ENCODE data around the gene CCM2L. TPM values are rescaled to one million over a fixed set of nuclear protein-coding genes. Genes with fewer than 3 reads are reported as not detected.

The CCM2L gene
- polyA plus RNA-seq, 1 donor (not counting 4 experiments of a cell fraction or from before 2014, with no cell fraction given) = not detected

DNA sequence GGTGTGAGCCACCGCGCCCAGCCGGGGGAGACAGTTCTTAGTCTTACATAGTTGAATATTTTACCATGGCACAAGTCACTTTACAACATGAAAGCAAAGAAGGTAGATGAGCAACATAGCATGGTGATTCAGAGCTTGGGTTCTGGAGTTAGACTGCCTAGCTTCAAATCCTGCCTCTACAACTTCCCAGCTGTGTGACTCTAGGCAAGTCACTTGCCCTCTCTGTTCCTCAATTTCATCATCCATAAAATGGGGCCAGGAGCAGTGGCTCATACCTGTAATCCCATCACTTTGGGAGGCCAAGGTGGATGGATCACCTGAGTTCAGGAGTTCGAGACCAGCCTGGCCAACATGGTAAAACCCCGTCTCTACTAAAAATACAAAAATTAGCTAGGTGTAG is 68.1 kb downstream of the CCM2L start:
- H3K27me3 ChIP-seq (ENCODE audit: control insufficient read depth, extremely low read depth, insufficient read depth, low read length) = peaks cover 6% of the 10 kb centered on the region
- no peak overlapping the region for H3K4me2 ChIP-seq (ENCODE audit: control insufficient read depth, extremely low read depth, insufficient read depth, low read depth, low read length)
- dilution Hi-C loops (cut with MboI; ENCODE audit: extremely low pct_ligation_motif_present, low sequenced_read_pairs) = no loop called here
- H3K79me2 ChIP-seq (ENCODE audit: control insufficient read depth, insufficient read depth, low read length) = no peaks in the 10 kb centered on the region
- DNase-seq (ENCODE audit: low read depth, low spot score) (no peak), FAIRE-seq (no peak)
- no peaks in the 10 kb centered on the region for H3K9me1 ChIP-seq (ENCODE audit: control insufficient read depth, extremely low read depth, insufficient read depth, low read length)
- H3K4me1 ChIP-seq (ENCODE audit: control insufficient read depth, extremely low read depth, insufficient read depth, low read length) = no peaks in the 10 kb centered on the region
- H3K27ac ChIP-seq (ENCODE audit: control insufficient read depth, insufficient read depth, low read length) = no peak overlapping the region
- TF ChIP-seq EZH2 (IDR thresholded peaks at IDR 0.05; ENCODE audit: low read length) = no peak
- TF ChIP-seq, protein P1, sequence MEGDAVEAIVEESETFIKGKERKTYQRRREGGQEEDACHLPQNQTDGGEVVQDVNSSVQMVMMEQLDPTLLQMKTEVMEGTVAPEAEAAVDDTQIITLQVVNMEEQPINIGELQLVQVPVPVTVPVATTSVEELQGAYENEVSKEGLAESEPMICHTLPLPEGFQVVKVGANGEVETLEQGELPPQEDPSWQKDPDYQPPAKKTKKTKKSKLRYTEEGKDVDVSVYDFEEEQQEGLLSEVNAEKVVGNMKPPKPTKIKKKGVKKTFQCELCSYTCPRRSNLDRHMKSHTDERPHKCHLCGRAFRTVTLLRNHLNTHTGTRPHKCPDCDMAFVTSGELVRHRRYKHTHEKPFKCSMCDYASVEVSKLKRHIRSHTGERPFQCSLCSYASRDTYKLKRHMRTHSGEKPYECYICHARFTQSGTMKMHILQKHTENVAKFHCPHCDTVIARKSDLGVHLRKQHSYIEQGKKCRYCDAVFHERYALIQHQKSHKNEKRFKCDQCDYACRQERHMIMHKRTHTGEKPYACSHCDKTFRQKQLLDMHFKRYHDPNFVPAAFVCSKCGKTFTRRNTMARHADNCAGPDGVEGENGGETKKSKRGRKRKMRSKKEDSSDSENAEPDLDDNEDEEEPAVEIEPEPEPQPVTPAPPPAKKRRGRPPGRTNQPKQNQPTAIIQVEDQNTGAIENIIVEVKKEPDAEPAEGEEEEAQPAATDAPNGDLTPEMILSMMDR (optimal IDR thresholded peaks at IDR 0.05 in 1 of 3, IDR thresholded peaks at IDR 0.05 in 1 of 3, conservative IDR thresholded peaks at IDR 0.05 in 1 of 3; ENCODE audit: extremely low read depth in 1 of 3, insufficient read depth in 2 of 3, low read length in 3 of 3) = no peak
- H3K36me3 ChIP-seq (ENCODE audit: control insufficient read depth in 2 of 2, extremely low read depth in 1 of 2, insufficient read depth in 2 of 2, low read length in 2 of 2) = no peaks in the 10 kb centered on the region
- no peaks in the 10 kb centered on the region for H3K9me3 ChIP-seq (ENCODE audit: control insufficient read depth, low read depth, low read length)
- H3K4me3 ChIP-seq (ENCODE audit: control insufficient read depth in 2 of 3, extremely low read depth in 1 of 3, insufficient read depth in 2 of 3, low read depth in 1 of 3, low read length in 3 of 3) = no peak overlapping the region
- no peak overlapping the region for H3K9ac ChIP-seq (ENCODE audit: control insufficient read depth, extremely low read depth, insufficient read depth, low read length)
- no peaks in the 10 kb centered on the region for H4K20me1 ChIP-seq (ENCODE audit: control insufficient read depth, extremely low read depth, insufficient read depth, low read length)
- H2AFZ ChIP-seq (ENCODE audit: control insufficient read depth, low read length) = no peak overlapping the region

DNA sequence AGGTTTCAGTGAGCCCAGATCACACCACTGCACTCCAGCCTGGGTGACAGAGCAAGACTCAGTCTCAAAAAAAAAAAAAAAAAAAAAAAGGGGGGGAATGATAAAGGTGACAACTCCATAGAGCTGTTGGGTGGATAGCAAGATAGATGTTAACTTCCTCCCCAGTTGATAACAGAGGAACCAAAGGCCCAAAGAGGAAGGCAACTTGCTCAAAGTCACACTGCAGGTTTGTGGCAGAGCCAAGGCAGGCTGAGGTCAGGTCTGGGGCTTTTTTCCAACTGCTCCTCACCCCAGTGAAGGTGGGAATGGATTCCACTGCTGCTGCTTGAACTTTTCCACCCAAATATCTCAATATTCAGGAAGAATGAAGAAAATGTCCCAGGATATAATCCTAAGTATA is 68.6 kb downstream of the CCM2L start:
- no peaks in the 10 kb centered on the region for H3K79me2 ChIP-seq (ENCODE audit: control insufficient read depth, insufficient read depth, low read length)
- no peak overlapping the region for H3K27ac ChIP-seq (ENCODE audit: control insufficient read depth, insufficient read depth, low read length)
- no peak for DNase-seq (ENCODE audit: low read depth, low spot score)
- no peak overlapping the region for H3K9ac ChIP-seq (ENCODE audit: control insufficient read depth, extremely low read depth, insufficient read depth, low read length)
- no peak overlapping the region for H3K4me3 ChIP-seq (ENCODE audit: control insufficient read depth in 2 of 3, extremely low read depth in 1 of 3, insufficient read depth in 2 of 3, low read depth in 1 of 3, low read length in 3 of 3)
- peaks cover 10% of the 10 kb centered on the region for H3K27me3 ChIP-seq (ENCODE audit: control insufficient read depth, extremely low read depth, insufficient read depth, low read length)
- dilution Hi-C loops (cut with MboI; ENCODE audit: extremely low pct_ligation_motif_present, low sequenced_read_pairs) = no loop called here
- no peak overlapping the region for H2AFZ ChIP-seq (ENCODE audit: control insufficient read depth, low read length)
- H3K4me1 ChIP-seq (ENCODE audit: control insufficient read depth, extremely low read depth, insufficient read depth, low read length) = no peaks in the 10 kb centered on the region
- no peak for FAIRE-seq
- H4K20me1 ChIP-seq (ENCODE audit: control insufficient read depth, extremely low read depth, insufficient read depth, low read length) = no peaks in the 10 kb centered on the region
- no peaks in the 10 kb centered on the region for H3K9me3 ChIP-seq (ENCODE audit: control insufficient read depth, low read depth, low read length)
- TF ChIP-seq, protein P1 (optimal IDR thresholded peaks at IDR 0.05 in 1 of 3, IDR thresholded peaks at IDR 0.05 in 1 of 3, conservative IDR thresholded peaks at IDR 0.05 in 1 of 3; ENCODE audit: extremely low read depth in 1 of 3, insufficient read depth in 2 of 3, low read length in 3 of 3) = no peak
- TF ChIP-seq EZH2 (IDR thresholded peaks at IDR 0.05; ENCODE audit: low read length) = no peak
- no peak overlapping the region for H3K4me2 ChIP-seq (ENCODE audit: control insufficient read depth, extremely low read depth, insufficient read depth, low read depth, low read length)
- no peaks in the 10 kb centered on the region for H3K9me1 ChIP-seq (ENCODE audit: control insufficient read depth, extremely low read depth, insufficient read depth, low read length)
- H3K36me3 ChIP-seq (ENCODE audit: control insufficient read depth in 2 of 2, extremely low read depth in 1 of 2, insufficient read depth in 2 of 2, low read length in 2 of 2) = no peaks in the 10 kb centered on the region
